22Rv1 (cell line): ENCODE measurements around the gene POLG.

ENCODE experiments used
- H3K27ac ChIP-seq: fragments of 450-650 bp; 2 replicates; pipeline ENCODE4 v1.5.1; 2017
- ZFX ChIP-seq: fragments of 450-650 bp; IDR thresholded peaks from 2 replicates; pipeline ENCODE4 v1.6.1; 2017; ENCODE audit warnings: antibody characterized with exemption, borderline replicate concordance
- TF ChIP-seq, protein P1 (sequence below): fragments of 450-650 bp; IDR thresholded peaks from 2 replicates; pipeline ENCODE4 v1.5.1; 2017; ENCODE audit warnings: mild to moderate bottlenecking

Gene POLG

DNA sequence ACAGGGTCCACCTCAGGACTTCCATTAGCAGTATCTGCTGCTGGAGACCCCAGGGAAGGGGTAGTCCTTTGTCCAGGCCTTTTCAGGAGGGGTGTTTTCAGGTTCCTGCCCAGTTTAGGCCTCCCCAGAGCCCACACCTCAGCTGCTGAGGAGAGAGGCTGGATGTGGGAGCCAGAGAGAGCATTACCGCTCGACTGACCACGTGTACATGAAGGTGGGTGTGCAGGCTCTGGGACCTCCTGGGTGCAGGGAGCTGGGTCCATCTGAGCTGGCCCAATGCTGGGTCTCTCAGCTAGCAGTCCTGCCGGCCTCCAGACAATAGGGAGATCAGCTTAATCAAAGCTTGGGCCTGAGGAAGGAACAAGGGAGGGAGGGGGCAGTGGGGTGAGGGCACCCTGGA is 29.1 kb upstream of the POLG start:
- TF ChIP-seq ZFX, result no peak
- TF ChIP-seq, protein P1, sequence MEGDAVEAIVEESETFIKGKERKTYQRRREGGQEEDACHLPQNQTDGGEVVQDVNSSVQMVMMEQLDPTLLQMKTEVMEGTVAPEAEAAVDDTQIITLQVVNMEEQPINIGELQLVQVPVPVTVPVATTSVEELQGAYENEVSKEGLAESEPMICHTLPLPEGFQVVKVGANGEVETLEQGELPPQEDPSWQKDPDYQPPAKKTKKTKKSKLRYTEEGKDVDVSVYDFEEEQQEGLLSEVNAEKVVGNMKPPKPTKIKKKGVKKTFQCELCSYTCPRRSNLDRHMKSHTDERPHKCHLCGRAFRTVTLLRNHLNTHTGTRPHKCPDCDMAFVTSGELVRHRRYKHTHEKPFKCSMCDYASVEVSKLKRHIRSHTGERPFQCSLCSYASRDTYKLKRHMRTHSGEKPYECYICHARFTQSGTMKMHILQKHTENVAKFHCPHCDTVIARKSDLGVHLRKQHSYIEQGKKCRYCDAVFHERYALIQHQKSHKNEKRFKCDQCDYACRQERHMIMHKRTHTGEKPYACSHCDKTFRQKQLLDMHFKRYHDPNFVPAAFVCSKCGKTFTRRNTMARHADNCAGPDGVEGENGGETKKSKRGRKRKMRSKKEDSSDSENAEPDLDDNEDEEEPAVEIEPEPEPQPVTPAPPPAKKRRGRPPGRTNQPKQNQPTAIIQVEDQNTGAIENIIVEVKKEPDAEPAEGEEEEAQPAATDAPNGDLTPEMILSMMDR, result no peak
- no peak overlapping the region for H3K27ac ChIP-seq

DNA sequence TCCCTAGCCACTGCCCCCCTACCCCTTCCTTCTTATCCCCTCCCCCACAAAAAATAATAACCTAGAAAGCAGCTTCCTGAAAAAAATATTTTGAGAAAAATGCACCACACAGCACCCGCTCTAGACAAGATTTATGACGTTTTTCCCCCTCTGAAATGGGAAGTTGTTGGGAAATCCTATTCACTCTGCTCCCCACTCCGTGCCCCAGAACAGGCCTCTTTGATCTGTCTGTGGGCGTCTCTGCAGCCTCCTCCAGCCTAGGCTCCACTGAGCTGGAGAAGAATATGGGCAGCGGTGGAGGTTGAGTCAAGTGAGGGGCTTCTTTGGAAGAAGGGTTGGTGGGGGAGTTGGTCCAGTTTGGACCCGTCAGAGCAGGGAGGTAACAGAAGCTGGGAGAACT is 28.5 kb upstream of the POLG start:
- TF ChIP-seq, protein P1, result no peak
- TF ChIP-seq ZFX, result no peak
- H3K27ac ChIP-seq, result no peak overlapping the region

DNA sequence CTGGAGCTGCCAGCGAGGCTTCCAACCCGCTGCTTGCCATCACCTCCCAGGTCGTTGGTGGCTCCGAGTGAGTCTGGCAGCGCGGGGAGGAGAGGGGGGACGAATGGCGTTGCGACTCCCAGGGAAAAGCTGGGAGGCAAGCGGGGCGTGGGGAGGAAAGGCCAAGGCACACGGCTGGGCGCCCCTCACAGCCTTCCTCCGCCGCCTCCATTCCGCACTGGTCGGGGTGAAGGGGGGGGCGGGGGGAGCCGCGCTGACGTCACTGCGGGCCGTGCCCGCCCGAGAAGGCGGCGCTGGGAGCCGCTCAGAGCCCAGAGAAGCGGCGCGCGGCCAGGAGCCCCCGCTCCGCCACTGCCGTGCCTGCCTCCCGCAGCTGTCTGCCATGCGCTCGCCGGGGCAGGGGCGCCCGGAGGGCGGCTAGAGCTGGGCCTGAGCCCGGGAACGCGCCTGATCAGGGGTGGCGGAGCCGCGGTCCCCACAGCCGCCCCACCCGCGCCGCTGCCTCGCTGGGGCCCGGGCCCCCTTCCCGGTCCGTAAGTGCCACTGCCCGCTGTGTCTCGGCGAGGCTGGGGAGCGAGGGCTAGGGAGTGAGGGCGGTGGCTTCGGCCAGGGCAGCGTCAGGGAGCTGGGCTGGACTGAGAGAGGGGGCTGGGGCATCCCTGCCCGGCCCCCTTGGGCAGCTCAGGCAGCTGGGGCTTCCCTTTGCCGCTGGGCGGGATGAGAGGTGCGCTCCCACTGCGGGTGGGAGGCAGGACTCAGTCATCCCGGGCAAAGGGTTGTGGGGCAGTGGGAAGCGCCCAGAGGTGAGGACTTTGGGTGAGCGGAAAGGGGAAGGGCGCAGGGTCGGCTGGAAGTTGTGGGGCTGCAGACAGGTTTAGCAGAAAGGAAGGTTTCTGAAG is 27.8 kb upstream of the POLG start:
- no peak overlapping the region for H3K27ac ChIP-seq

DNA sequence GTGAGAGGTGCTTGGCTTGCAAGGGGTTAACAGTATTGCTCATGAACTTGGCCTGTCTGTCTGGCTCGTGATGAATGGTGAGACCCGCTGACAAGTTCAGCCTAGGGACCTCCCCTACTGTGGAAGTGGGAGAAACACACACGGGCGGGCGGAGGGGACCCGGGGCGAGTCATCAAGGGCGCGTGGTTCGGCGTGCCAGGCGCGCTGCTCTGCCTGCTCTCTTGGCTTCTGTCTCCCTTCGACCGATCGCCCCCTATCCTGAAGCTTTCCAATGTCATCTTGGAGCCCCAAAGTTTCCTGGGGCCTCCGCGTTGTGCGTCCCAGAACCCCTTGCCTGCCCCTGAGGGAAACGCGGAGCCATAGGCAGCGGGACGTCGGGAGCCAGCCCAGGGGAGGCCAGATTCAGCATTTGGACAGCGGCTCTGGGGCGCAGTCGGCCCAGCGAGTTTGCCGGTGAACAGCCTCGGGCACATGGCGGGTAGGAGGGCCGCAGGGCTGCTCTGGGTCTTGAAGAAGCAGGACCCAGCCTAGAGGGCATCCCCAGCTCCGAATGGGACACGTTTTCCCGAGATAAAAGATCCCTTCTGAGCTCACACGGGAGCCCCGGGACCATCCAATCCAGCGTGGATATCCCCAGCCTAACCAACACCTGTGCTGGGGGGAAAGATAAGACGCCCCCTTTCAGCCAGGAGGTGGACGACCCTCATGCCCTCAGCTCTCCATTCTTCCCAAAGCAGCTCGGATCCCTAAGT is 27.0 kb upstream of the POLG start:
- TF ChIP-seq, protein P1, result no peak
- no peak for TF ChIP-seq ZFX
- H3K27ac ChIP-seq, result no peak overlapping the region

More for the DNA sequence above, 27.8 kb upstream of the POLG start:
- TF ChIP-seq, protein P1, result no peak
- TF ChIP-seq ZFX, result no peak

DNA sequence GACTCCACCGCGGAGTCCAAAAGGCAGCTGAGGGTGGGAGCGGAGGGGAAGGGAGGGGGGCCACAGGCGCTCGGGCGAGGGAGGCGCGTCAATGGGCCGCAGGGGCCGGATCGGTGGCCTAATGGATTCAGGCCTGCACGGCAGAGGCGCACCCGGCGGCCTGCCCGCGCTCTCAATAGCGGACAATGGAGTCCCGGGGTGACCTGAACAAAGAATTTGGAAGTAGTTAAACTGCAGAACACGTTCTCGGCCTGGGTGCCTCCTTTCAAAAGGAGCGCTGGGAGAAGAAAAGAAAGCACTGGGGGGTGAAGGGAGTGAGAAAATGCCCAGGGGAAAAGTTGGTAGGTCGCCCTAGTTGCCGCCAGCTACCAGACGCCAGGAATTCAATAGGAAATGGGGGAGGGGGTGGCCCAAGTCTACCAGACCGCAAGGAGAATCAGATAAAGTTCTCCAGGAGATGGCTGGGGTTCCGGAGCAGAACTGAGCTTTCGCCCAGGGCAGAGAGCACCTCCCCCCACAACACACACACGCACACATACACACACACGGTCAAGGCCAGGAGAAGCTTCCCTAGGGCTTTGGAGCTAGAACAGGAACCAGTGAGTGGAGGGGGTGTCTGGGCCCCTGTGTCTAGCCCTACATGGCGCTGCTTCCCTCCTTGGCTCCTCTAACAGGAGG is 25.8 kb upstream of the POLG start:
- no peak overlapping the region for H3K27ac ChIP-seq
- TF ChIP-seq, protein P1, result no peak
- no peak for TF ChIP-seq ZFX

DNA sequence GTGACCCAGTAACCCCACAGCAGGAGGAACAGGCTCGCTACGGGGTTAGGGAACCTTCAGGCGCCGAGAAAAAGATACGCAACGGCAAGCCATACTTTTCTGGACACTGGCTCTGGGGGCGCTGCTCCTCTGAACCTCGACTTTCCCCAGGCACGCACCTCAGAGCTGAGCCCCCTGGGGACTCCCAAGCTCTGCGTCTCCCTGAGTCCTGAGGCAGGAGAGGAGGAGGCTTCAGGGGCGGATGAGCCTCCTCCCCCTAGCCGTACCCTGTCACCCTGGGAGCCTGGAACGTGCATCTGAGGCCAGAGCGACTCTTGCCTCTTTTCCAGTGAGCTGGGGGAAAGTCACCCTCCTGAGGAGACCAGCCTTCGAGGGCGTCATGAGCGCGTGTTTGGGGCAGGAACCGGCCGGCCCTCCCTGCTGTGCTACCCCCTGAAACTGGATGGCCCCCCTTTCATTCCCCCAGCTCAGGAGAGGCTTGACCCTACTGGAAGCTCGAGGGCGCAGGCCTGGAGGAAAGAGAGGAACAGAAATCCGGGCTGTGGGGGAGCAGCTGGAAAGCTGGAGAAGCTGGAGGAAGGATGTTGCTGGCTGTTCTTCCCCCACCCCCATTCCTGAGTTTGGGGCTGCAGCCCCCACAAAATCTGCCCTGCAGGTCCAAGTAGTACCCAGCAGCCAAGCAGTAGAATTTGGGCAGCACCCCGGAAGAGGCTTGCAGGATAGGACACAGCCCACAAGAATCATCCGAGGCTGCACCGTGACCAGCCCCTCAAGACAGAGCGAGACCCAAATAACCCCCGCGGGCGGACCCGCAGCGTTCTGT is 25.1 kb upstream of the POLG start:
- TF ChIP-seq, protein P1, result no peak
- TF ChIP-seq ZFX, result no peak
- H3K27ac ChIP-seq, result no peak overlapping the region
